HG03565 (cell line): ENCODE data around the gene ZBTB21.
"Not testable (repeated sequence)": the region's sequence is repeated elsewhere in the genome, so short reads cannot be mapped to it uniquely, and the experiment has no call there.

Experiments used
- ATAC-seq: cut with Tn5 transposase; IDR thresholded peaks from one replicate; pipeline ENCODE4 v1.9.1; 2021; ENCODE audit warnings: mild to moderate bottlenecking, moderate library complexity; ENCODE audit not compliant: unreplicated experiment

The ZBTB21 gene

DNA sequence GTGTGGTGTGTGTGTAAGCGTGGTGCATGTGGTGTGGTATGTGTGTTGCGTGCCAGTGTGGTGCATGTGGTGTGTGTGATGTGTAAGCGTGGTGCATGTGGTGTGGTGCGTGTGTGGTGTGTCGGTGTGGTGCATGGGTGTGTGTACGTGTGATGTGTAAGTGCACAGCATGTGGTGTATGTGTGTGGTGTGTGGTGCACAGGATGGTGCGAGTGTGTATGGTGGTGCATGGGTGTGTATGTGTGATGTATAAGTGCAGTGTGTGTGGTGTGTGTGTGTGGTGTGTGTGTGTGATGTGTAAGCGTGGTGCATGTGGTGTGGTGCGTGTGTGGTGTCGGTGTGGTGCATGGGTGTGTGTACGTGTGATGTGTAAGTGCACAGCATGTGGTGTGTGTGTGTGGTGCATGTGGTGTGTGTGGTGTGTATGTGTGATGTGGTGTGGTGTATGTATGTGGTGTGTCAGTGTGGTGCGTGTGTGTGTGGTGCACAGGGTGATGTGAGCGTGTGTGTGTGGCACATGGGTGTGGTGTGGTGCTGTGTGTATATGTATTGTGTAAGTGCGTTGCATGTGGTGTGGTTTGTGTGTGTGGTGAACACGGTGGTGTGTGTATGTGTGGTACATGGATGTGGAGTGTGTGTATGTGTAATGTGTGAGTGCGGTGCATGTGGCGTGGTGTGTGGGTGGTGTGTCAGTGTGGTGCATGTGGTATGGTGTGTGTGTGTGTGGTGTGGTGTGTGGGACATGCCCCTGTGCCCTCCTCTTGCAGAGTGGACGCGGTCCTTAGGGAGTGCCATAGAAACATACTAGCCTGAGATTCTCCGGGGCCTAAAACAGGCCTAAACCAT lies 55.3 kb downstream of the ZBTB21 start:
- ATAC-seq, result no peak

DNA sequence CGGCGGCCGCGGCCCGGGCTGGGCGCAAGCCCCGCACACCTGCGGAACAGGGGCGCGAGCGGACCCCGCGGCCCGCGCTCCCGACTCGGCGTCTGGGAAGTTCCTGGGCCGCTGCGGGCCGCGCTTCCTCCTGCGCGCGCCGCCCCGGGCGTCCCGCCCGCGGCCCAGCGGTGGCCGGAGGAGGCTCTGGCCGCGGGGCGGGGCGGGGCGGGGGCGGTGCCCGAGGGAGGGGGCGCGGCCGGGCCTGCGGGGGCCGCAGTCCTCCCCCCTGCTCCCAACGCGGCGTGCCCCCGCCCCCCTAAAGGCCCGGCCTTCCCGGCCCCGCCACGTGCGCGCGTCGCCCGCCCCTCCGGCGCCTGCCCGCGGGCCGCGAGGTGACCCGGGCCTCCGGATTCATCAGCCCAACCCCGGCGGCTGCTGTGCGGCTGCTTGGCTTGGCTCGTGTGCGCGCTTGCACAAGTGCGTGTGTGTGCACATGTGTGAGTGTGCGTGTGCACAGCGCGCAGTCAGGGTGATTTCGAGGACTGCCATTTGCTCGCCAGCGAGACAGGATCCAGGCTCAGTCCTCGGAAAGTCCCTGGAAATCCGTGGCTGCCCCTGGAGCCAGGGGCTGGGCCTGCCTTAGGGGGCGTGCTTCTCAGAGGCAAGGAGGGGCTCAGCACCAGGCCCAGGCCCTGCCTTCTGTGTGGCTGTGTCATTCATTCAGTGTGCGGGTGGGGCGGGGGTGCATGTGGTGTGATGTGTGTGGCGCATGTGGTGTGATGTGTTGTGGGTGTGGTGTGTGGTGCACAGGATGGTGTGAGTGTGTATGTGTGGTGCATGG lies 56.1 kb downstream of the ZBTB21 start, which contains the start of gene C2CD2:
TSS of gene C2CD2 (minus strand) at position 188 of the 823 bp plus-strand sequence. CDS start 370 bp downstream, outside the sequence.
- peak; percentile 28 for ATAC-seq

DNA sequence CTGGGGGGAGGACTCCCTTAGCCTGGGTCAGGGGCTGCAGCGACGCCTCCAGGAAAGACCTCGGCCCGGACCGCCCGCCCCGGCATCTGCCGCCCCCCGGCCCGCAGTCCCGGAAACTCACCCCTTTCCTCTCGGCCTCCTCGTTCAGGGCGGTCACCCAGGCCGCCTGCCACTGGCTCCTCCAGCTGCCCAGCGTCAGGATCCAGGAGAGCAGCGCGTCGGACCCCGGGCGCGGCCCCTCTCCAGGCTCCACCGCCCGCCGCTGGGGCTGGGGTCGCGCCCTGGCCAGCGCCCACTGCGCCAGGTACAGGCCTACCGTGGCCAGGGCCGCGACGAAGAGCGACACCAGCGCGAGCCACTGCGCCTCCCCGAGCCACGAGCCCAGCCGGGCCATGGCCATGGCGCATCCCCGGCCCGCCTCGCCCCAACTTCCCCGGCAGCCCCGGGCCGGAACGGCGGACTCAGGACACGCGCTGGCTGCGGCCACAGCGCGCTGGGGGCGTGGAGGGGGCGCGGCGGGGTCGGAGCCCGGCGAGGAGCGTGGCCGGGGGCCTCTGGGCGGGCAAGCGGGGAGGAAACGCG lies 56.8 kb downstream of the ZBTB21 start:
- ATAC-seq, result peak; percentile 21

DNA sequence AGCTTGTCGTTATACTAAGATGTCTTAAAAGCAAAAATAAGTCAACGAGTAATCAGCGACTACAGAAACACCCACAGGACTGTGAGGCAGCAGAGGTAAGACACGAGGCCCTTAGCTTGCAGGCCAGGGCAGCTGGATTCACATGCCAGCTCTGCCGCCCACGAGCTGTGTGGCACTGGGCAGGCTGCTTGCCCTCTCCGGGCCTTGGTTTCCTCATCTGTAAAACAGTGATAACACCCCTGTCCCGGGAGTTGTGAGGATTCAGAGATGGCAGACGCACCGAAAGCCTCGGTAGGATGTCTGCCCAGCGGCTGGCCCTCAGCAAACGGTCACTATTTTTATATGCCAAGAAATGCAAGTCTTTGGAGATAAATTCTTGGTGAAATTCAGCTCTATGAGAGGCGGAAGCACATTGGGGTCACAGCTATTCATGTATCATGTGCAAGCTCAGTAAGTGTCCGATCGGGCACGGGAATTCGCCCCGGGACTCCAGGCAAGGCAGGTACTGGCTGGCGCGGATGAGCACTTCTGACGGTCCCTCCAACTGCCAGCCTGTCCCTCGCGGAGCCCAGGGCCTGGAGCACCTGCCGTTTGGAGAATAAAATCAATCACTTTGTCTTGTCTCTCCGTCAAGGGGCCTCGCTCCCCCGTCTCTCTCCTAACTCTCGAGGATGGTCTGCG lies 57.5 kb downstream of the ZBTB21 start:
- no peak for ATAC-seq

DNA sequence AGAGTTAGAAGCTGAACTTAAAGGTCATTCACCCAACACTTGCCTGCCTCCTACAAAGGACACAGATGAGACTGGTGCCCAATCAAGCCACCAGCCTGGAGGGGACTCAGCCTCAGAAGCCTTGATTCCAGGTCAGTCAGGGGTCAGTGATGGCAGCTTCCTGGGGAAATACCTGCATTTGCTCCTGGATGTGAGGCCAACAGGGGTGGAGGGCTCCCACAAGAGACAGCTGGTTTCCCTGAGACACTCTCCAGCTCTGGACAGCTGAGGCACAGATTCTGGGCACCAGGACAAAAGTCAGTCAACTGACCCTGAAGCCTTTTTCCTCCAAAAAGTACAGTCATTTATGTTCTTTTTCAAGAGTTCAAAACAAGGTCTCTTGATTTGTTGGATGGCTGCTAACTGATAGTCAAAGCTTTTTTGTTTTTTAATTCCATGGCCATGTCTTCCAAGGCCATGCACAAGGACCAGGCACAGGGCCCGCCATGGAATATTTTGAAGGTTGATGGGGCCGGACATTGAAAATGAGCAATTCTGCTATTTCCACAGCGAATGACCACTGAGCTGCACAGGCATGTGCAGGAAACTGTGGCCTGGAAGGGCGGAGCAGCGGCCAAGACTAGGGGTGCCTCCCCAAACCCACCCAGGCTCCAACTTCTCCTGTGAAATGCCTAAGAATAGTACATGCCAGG lies 58.1 kb downstream of the ZBTB21 start:
- no peak for ATAC-seq

DNA sequence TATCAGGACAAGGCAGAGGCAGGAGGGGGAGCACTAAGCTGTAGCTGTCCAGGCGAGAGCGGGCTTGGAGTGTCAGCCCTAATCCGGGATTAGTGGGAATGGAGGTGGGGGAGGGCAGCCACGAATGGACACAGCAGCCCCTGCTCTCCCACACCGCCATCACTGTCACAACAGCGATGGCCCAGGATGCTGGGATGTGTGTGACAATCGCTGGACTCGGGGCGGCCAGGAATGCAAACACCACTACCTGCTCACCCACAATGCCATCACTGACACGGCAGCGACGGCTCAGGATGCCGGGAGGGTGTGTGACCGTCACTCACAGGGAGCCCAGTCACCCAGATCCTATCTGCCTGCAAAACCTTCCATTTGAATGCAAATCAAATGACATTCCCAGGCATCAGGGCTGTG lies 59.2 kb downstream of the ZBTB21 start:
- no peak for ATAC-seq

DNA sequence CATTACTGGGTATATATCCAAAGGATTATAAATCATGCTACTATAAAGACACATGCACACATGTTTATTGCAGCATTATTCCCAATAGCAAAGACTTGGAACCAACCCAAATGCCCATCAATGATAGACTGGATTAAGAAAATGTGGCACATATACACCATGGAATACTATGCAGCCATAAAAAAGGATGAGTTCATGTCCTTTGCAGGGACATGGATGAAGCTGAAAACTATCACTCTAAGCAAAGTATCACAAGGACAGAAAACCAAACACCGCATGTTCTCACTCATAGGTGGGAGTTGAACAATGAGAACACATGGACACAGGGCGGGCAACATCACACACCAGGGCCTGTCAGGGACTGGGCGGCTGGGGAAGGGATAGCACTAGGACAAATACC lies 60.5 kb downstream of the ZBTB21 start:
- not testable (repeated sequence) for ATAC-seq

DNA sequence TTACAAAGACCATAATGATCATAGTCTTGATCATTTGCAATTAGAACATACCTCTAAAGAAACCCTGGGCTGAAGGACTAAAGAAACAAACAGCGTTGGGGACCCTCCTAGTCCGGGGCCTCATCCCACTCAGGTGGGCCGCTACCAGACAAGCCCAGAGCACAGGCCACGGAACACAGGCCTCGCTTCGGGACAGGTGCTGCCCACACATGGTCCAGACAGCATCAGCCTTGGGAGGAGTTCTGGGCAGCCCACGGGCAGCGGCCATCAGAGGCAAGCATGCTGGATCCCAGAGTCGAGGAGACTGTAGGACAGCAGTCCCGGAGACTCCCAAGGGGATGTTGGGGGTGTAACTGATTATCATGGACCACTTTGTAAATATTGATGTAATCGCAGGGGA lies 61.3 kb downstream of the ZBTB21 start:
- ATAC-seq, result no peak

DNA sequence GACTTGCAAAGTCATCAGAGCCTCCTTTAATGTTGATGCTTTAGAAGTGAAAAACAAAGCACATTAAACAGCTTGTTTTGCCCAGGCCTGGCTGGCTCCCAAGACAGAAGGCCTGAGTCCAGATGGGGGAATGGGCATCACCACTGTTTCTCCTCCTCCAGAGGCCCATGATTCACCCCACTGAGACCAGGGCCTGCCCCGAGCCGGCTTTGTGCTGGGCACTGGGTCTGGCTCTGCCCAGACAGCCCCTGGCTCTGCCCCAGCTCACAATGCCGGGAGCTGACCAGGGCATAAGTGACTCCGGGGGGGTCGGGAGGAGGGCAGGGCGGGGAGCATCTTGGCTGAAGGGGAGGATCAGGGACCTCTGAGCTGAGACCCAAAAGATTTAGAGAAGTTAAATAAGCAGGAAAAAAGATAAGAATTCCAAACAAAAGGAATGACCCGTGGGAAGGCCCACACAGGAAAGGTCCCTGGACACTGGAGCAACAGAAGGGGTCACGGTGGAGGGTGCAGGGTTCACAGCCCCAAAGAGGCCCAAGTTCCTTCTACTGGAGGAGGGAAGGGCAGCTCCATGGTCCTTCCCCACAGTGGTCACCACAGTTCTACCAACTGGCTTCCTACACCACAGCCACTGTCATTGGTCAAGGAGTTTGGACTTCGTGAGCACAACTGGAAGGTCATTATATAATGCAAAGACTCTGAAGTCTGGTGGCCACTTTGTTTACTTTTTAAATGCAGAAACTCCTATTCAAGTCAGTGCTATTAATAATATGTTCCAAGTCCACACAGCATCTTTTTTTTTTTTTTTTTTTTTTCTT lies 61.9 kb downstream of the ZBTB21 start:
- ATAC-seq, result no peak

DNA sequence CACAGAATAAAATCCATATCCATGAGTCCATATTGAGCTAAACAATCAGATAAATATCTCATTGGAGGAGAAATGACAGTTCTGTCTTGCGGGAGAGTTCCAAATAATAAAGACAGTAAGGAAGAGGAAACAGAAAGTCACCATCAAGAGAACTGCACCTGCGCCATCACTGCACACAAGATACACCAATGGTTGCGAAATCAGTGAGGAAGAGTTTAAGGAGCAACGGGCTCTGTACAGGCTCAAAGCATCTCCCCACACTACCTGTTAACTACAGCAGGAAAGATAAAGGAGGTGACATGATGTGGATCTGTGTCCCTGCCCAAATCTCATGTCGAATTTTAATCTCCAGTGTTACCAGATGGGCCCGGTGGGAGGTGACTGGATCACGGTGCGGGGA lies 64.2 kb downstream of the ZBTB21 start:
- no peak for ATAC-seq

DNA sequence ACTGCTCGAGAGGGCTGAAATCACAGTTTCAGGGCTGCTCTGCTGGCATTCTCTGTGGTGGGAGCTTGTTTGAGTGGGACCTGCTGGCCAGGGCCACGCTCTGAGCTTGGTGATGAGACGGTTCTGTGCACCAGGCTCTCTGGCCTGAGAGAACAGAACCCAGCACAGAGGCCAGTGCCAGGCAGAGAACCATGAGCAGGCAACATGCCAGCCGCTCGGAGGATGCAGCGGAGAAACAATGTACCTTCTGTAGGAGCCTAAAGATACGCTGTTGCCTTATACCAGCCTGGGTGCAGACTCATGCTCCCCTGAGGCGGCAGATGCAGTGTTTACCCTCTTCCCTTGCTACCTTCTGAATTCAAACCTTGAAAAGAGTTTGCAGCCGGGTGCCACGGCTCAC lies 66.3 kb downstream of the ZBTB21 start:
- no peak for ATAC-seq

DNA sequence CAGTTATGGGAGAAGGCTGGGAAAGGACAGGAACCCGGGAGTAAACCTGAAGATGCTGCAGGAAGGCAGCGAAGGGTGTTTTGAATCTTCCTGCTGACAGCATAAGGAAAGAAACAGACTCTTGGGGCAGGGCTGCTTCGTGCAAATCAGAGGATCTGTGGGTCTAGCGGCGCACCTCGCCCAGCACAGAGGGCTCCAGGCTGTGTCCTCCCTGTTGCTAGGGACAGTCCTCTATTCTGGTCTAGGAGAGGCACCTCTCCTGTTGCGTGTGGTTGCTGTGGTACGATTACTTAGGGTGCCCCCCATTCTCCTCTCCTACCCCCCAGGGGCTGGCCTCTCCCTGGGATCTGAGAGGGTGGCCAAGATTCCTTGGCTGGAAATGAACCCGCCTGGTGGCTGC lies 67.7 kb downstream of the ZBTB21 start:
- no peak for ATAC-seq

DNA sequence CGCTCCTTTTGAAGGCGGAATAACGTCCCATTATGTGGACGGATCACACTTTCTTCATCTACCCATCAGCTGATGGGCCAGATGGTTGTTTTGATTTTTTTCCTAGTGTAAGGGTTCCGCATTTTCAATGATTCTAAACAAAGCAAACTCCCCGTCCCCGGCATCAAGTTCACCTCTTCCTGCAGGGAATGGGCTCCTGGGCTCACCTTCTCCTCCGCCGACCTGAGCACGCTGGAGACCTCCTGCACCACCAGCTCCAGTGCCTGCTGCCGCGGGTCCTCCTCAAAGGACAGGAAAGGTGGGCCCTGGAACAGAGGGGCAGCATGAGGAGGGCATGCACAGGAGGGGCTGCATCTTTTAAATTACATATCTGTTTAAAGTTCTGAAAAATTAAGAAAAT lies 68.2 kb downstream of the ZBTB21 start:
- no peak for ATAC-seq

DNA sequence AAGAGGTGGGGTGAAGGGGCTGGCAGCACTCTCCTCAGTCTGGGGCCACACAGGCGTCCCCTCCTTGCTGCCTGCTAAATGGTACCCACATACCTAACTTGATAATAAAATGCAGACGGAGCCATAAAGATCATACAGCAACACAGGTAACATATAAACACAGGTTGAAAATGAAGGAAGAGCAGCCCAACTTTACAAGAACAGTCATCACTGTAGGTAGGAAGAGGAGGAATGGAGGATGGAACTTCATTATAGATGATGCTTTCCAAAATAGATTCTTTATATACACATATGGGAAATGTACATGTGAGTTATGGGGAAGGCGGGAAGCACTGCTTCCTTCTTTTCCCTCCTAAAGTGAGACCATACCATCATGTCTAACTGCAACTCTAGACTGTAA lies 69.7 kb downstream of the ZBTB21 start:
- no peak for ATAC-seq

DNA sequence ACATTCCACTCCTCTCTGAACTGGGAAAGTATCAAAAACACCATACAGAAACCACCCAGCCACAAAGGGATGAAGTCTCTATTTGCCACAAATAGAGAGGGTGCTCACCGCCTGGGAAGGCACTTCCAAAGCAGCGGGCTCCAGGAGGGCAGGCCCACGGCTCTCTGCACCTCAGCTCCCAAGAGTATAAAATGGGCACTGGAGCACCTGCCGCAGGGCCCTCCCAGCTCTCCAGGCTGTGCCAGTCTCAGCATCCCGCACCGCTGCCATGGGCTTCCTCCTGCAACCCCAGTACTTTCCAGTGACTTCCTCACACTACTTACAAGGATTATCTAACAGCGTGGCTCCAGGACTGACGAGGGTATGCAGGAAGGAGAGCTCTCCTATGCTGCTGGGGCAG lies 70.8 kb downstream of the ZBTB21 start:
- no peak for ATAC-seq
